Measurements from ENCODE around the gene STMN3. TPM values are rescaled to one million over a fixed set of nuclear protein-coding genes. Genes with fewer than 3 reads are reported as not detected.
A peak's percentile ranks its signal among the peaks of the same experiment; 100 is the strongest.

STMN3 gene
- total RNA-seq, 4 donors from 2014 or later = 7.6 to 17.4 (median 12.0) TPM

DNA sequence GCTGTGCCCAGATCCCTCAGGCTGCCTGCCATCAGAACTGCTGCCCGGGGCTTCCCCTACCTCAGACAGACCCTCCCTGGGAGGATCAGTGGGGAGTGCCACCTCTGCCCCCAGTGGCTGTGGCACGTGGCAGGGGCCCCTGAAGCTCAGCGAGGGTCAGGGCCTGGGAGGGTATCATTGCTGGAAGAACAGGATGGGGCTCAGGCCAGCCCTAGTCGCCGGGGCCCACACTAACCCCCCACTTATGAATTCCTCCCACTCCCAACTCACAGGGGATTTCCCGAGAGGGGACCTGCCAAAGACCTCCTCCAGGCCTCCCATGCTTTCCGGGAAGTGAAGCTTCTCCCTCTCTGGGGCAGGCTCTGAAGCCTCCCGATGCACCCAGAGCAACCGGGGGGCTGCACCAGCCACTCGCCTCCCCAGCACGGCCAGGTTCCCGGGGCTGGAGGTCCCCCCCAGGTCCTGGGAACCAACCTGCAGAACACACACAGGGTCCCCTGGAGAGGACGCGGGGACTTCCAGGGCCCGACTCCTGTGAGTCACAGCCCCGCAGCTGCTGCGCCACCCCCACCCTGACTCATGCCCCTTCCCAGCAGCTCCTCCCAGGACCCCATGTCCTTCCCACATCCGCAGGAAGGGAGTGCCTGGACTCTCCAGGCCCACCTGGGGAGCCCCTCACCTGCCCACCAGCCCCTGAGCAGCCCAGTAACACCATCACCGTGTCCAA lies 45.7 kb upstream of the STMN3 start:
- ATAC-seq (ENCODE audit: low FRiP score) (peak; percentile 73), DNase-seq (ENCODE audit: low spot score) (no peak)
- no peak for TF ChIP-seq CTCF (IDR thresholded peaks at IDR 0.05)

- no peak for TF ChIP-seq CTCF (IDR thresholded peaks at IDR 0.05)
- ATAC-seq (ENCODE audit: low FRiP score) = no peak
- DNase-seq (ENCODE audit: low spot score) = no peak
Measured at GRCh38 chr20:63697868-63698545, 44.8 kb upstream of the STMN3 start.

DNA sequence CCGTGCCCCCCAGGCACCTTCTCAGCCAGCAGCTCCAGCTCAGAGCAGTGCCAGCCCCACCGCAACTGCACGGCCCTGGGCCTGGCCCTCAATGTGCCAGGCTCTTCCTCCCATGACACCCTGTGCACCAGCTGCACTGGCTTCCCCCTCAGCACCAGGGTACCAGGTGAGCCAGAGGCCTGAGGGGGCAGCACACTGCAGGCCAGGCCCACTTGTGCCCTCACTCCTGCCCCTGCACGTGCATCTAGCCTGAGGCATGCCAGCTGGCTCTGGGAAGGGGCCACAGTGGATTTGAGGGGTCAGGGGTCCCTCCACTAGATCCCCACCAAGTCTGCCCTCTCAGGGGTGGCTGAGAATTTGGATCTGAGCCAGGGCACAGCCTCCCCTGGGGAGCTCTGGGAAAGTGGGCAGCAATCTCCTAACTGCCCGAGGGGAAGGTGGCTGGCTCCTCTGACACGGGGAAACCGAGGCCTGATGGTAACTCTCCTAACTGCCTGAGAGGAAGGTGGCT lies 44.2 kb upstream of the STMN3 start:
- DNase-seq (ENCODE audit: low spot score) (no peak), ATAC-seq (ENCODE audit: low FRiP score) (no peak)
- TF ChIP-seq CTCF (IDR thresholded peaks at IDR 0.05) = no peak

DNA sequence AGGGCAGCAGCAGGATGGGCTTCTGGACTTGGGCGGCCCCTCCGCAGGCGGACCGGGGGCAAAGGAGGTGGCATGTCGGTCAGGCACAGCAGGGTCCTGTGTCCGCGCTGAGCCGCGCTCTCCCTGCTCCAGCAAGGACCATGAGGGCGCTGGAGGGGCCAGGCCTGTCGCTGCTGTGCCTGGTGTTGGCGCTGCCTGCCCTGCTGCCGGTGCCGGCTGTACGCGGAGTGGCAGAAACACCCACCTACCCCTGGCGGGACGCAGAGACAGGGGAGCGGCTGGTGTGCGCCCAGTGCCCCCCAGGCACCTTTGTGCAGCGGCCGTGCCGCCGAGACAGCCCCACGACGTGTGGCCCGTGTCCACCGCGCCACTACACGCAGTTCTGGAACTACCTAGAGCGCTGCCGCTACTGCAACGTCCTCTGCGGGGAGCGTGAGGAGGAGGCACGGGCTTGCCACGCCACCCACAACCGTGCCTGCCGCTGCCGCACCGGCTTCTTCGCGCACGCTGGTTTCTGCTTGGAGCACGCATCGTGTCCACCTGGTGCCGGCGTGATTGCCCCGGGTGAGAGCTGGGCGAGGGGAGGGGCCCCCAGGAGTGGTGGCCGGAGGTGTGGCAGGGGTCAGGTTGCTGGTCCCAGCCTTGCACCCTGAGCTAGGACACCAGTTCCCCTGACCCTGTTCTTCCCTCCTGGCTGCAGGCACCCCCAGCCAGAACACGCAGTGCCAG lies 43.6 kb upstream of the STMN3 start, which contains the start of gene TNFRSF6B:
TNFRSF6B (plus strand) TSS at position 25 of the 729 bp plus-strand sequence; CDS start at position 141, 116 bp downstream.
- no peak for TF ChIP-seq CTCF (IDR thresholded peaks at IDR 0.05)
- DNase-seq (ENCODE audit: low spot score) (no peak), ATAC-seq (ENCODE audit: low FRiP score) (peak; percentile 1)

GRCh38 chr20:63696306-63696627 lies 43.0 kb upstream of the STMN3 start:
- no peak for TF ChIP-seq CTCF (IDR thresholded peaks at IDR 0.05)
- ATAC-seq (ENCODE audit: low FRiP score) = peak; percentile 30
- no peak for DNase-seq (ENCODE audit: low spot score)

GRCh38 chr20:63695424-63696305 lies 42.4 kb upstream of the STMN3 start:
- DNase-seq (ENCODE audit: low spot score) (no peak), ATAC-seq (ENCODE audit: low FRiP score) (no peak)
- no peak for TF ChIP-seq CTCF (IDR thresholded peaks at IDR 0.05)

Data from omental fat pad (tissue), 4 donors.